ENCODE results near the gene GNPNAT1. TPM values are rescaled to one million over a fixed set of nuclear protein-coding genes. Genes with fewer than 3 reads are reported as not detected.

Gene GNPNAT1
- total and polyA plus RNA-seq, 2 of the 8 experiments (the other 6 are each of a cell fraction or from before 2014, with no cell fraction given): 25.5 to 54.1 TPM

DNA sequence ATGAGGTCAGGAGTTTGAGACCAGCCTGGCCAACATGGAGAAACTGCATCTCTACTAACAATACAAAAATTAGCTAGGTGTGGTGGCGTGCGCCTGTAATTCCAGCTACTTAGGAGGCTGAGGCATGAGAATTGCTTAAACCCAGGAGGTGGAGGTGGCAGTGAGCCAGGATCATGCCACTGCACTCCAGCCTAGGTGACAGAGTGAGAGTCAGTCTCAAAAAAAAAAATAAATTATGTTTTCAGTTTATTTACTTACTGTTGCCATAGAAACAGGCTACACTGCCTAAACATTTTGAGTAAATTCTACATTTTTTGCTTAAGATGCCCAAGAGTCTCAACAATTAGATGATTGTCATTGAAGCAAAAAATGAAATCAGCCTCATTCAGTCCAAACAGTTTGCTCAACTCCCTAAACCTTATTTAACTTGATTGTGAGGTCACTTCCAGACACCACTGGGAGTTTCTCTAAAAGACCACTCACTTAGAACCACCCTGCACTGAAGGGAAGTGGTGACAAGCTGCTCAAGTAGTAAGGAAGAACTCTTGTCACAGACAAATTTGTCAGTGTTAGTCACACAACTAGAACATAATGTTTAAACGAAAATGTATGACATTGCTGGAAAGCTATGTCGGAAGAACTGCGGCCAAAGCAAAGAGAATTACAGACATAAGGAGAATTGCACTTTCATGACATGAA, 9.8 kb upstream of the GNPNAT1 start (continued):
- TF ChIP-seq CBX5 (IDR thresholded peaks at IDR 0.05; ENCODE audit: low read depth, low read length): no peak
- TF ChIP-seq, protein P1, sequence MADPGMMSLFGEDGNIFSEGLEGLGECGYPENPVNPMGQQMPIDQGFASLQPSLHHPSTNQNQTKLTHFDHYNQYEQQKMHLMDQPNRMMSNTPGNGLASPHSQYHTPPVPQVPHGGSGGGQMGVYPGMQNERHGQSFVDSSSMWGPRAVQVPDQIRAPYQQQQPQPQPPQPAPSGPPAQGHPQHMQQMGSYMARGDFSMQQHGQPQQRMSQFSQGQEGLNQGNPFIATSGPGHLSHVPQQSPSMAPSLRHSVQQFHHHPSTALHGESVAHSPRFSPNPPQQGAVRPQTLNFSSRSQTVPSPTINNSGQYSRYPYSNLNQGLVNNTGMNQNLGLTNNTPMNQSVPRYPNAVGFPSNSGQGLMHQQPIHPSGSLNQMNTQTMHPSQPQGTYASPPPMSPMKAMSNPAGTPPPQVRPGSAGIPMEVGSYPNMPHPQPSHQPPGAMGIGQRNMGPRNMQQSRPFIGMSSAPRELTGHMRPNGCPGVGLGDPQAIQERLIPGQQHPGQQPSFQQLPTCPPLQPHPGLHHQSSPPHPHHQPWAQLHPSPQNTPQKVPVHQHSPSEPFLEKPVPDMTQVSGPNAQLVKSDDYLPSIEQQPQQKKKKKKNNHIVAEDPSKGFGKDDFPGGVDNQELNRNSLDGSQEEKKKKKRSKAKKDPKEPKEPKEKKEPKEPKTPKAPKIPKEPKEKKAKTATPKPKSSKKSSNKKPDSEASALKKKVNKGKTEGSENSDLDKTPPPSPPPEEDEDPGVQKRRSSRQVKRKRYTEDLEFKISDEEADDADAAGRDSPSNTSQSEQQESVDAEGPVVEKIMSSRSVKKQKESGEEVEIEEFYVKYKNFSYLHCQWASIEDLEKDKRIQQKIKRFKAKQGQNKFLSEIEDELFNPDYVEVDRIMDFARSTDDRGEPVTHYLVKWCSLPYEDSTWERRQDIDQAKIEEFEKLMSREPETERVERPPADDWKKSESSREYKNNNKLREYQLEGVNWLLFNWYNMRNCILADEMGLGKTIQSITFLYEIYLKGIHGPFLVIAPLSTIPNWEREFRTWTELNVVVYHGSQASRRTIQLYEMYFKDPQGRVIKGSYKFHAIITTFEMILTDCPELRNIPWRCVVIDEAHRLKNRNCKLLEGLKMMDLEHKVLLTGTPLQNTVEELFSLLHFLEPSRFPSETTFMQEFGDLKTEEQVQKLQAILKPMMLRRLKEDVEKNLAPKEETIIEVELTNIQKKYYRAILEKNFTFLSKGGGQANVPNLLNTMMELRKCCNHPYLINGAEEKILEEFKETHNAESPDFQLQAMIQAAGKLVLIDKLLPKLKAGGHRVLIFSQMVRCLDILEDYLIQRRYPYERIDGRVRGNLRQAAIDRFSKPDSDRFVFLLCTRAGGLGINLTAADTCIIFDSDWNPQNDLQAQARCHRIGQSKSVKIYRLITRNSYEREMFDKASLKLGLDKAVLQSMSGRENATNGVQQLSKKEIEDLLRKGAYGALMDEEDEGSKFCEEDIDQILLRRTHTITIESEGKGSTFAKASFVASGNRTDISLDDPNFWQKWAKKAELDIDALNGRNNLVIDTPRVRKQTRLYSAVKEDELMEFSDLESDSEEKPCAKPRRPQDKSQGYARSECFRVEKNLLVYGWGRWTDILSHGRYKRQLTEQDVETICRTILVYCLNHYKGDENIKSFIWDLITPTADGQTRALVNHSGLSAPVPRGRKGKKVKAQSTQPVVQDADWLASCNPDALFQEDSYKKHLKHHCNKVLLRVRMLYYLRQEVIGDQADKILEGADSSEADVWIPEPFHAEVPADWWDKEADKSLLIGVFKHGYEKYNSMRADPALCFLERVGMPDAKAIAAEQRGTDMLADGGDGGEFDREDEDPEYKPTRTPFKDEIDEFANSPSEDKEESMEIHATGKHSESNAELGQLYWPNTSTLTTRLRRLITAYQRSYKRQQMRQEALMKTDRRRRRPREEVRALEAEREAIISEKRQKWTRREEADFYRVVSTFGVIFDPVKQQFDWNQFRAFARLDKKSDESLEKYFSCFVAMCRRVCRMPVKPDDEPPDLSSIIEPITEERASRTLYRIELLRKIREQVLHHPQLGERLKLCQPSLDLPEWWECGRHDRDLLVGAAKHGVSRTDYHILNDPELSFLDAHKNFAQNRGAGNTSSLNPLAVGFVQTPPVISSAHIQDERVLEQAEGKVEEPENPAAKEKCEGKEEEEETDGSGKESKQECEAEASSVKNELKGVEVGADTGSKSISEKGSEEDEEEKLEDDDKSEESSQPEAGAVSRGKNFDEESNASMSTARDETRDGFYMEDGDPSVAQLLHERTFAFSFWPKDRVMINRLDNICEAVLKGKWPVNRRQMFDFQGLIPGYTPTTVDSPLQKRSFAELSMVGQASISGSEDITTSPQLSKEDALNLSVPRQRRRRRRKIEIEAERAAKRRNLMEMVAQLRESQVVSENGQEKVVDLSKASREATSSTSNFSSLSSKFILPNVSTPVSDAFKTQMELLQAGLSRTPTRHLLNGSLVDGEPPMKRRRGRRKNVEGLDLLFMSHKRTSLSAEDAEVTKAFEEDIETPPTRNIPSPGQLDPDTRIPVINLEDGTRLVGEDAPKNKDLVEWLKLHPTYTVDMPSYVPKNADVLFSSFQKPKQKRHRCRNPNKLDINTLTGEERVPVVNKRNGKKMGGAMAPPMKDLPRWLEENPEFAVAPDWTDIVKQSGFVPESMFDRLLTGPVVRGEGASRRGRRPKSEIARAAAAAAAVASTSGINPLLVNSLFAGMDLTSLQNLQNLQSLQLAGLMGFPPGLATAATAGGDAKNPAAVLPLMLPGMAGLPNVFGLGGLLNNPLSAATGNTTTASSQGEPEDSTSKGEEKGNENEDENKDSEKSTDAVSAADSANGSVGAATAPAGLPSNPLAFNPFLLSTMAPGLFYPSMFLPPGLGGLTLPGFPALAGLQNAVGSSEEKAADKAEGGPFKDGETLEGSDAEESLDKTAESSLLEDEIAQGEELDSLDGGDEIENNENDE (IDR thresholded peaks at IDR 0.05; ENCODE audit: insufficient replicate concordance, low read length): no peak
- TF ChIP-seq EP300 (IDR thresholded peaks at IDR 0.05; ENCODE audit: borderline replicate concordance in 1 of 2, low read depth in 2 of 2, low read length in 2 of 2): no peak
- TF ChIP-seq POLR2A (IDR thresholded peaks at IDR 0.05; ENCODE audit: control extremely low read depth in 1 of 2, low read depth in 2 of 2, low read length in 2 of 2): no peak
- TF ChIP-seq, protein P2, sequence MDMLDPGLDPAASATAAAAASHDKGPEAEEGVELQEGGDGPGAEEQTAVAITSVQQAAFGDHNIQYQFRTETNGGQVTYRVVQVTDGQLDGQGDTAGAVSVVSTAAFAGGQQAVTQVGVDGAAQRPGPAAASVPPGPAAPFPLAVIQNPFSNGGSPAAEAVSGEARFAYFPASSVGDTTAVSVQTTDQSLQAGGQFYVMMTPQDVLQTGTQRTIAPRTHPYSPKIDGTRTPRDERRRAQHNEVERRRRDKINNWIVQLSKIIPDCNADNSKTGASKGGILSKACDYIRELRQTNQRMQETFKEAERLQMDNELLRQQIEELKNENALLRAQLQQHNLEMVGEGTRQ (IDR thresholded peaks at IDR 0.05; ENCODE audit: low read length): no peak

All from H1 (cell line).